GM12873 (cell line): ENCODE data around the gene GFOD2.

Source experiments
- TF ChIP-seq, protein P1 (sequence below): IDR thresholded peaks from 2 replicates; pipeline ENCODE4 v1.5.1; 2012; ENCODE audit warnings: low read depth, mild to moderate bottlenecking, moderate library complexity, low read length, control low read depth; ENCODE audit not compliant: insufficient read depth; ENCODE audit errors: missing control alignments

Gene GFOD2

DNA sequence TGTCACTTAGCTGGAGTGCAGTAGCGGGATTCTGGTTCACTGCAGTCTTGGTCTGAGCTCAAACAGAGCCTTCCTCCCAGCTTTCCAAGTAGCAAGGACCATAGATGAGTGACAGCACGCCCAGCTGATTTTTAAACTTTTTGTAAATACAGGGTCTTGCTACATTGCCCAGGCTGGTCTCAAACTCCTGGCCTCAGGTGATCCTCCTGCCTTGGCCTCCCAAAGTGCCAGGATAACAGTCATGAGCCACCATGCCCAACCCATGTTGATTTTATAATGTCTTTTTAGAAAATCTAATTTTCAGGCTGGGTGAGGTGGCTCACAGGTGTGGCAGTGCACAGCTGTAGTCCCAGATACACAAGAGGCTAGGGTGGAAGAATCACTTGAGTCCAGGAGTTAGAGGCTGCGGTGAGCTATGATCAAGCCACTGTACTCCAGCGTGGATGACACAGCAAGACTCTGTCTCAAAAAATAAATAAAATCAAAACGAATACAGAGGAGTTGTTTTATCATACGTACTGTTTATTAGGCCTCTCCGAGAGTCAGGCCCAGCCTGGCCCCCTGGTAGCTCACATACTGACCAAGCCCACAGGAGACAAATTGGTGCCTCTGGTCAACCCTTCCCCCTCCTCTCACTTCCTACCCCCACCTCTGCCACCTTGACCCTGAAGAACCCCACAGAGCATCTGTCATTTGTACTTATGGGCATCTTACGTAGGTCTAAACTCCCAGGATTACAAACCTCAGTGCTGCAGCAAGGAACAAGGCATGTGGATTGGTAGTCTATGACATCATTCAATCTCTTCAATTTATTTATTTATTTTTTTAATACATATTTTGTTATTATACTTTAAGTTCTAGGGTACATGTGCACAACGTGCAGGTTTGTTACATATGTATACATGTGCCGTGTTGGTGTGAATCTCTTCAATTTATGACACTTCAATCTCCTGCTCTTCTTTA is 38.9 kb downstream of the GFOD2 start:
- TF ChIP-seq, protein P1, sequence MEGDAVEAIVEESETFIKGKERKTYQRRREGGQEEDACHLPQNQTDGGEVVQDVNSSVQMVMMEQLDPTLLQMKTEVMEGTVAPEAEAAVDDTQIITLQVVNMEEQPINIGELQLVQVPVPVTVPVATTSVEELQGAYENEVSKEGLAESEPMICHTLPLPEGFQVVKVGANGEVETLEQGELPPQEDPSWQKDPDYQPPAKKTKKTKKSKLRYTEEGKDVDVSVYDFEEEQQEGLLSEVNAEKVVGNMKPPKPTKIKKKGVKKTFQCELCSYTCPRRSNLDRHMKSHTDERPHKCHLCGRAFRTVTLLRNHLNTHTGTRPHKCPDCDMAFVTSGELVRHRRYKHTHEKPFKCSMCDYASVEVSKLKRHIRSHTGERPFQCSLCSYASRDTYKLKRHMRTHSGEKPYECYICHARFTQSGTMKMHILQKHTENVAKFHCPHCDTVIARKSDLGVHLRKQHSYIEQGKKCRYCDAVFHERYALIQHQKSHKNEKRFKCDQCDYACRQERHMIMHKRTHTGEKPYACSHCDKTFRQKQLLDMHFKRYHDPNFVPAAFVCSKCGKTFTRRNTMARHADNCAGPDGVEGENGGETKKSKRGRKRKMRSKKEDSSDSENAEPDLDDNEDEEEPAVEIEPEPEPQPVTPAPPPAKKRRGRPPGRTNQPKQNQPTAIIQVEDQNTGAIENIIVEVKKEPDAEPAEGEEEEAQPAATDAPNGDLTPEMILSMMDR: no peak

DNA sequence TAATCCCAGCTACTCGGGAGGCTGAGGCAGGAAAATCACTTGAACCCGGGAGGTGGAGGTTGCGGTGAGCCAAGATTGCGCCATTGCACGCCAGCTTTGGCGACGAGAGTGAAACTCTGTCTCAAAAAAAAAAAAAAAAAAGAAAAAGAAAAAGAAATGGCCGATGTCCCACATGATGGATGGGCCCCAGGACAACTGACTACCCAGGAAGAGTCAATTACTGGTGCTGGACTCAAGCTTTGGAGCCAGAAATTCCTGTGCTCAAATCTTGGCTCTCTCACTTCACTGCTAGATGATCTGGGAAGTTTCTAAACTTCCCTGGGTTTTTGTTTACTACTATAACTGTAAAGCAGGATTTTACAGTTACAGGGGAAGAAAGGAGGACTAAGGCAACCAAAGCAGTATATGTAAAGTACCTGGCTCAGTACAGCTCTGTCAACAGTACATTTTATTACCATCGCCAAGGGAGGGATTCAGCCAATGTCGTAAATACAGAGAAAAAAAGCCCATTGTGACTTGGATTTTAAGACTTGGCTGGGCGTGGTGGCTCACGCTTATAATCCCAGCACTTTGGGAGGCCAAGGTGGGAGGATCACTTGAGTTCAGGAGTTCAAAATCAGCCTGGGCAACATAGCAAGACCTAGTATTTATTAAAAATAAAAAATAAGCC is 40.6 kb downstream of the GFOD2 start:
- TF ChIP-seq, protein P1: no peak

DNA sequence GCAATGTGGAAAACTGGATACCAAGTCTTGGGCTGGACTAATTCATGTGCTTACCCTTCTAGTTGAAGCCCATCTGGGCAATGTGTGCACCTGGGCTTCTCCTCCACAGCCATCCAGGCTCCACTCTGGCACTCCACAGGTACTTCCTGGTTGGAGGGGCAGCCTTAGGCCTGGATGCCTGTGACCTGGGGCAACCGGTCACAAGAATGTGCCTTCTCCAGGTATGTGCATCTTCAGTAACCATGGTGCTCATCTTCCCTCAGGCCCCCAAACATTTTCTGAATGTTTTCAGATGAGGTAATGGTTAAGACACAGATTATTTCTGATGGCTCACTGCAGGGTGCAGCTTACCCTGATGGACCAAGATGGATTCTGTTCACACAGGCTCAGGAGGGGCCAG is 41.4 kb downstream of the GFOD2 start:
- TF ChIP-seq, protein P1: no peak

DNA sequence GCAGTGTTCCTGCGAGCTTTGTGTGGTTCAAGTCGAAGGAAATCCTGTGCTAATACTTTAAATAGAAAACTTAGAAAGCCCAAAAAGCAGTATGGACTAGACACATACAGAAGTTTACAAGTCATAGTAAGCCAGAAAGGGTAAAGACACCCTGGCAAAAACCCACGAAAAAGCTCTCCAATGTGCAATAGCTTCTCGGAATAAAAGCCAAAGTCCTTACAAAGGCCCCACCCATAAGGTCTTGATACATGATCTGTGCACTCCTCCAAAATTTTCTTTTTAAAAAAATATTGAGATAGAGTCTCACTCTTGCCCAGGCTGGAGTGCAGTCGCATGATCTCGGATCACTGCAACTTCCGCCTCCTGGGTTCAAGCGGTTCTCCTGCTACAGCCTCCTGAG is 42.2 kb downstream of the GFOD2 start:
- TF ChIP-seq, protein P1: no peak

DNA sequence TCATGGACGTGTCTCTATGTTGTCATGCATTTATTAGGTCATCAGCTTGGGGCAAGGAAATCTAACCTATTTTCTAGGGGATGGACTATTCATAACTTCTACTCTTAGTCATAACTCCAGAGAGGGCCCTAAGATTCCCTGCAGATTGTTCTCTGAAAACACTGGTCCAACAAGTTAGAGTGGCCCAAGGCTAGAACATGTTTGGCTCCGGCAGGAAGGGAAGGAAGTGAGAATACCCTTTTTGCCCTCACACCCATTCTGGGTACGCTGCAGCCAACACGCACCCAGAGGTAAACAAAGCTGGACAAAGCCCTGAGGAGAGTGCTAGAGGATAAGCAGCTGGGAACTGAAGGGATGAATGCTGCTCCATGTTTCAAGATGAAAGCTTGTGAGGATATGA is 42.6 kb downstream of the GFOD2 start:
- TF ChIP-seq, protein P1: no peak

DNA sequence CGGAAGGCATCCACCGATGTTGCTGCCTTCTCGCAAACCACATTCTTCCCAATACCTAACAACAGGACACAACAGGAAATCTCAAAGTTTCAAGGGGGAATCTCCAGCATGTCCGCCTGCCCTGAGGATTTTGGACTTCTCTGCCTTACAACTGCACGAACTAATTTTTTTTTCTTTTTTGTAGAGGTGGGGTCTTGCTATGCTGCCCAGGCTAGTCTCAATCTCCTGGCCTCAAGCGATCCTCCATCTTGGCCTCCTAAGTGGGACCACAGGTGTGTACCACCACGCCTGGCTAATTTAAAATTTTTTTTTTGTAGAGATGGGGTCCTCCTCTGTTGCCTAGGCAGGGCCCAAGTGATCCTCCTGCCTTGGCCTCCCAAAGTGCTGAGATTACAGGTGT is 43.1 kb downstream of the GFOD2 start:
- TF ChIP-seq, protein P1: no peak

DNA sequence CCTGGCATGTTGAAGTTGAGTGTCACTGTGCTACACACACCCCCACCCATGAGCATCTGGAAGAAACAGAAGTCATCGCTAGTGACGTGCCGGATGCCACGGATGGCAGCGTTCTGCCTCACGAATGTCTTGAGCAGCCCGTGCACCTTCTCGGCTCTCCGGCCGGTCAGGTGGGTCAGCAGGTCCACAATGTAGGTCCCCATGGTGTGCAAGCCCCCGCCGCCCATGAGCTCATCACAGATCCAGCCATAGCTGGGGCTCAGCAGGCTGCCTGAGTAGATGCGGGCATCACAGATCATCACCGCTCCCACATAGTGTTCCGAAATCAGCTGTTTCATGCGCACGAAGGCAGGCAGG is 43.6 kb downstream of the GFOD2 start:
- TF ChIP-seq, protein P1: no peak
